ENCODE data around the gene MAP4K5. TPM values are rescaled to one million over a fixed set of nuclear protein-coding genes. Genes with fewer than 3 reads are reported as not detected.

MAP4K5 gene
- total RNA-seq, 1 experiment from 2014 or later: 42.8 TPM

DNA sequence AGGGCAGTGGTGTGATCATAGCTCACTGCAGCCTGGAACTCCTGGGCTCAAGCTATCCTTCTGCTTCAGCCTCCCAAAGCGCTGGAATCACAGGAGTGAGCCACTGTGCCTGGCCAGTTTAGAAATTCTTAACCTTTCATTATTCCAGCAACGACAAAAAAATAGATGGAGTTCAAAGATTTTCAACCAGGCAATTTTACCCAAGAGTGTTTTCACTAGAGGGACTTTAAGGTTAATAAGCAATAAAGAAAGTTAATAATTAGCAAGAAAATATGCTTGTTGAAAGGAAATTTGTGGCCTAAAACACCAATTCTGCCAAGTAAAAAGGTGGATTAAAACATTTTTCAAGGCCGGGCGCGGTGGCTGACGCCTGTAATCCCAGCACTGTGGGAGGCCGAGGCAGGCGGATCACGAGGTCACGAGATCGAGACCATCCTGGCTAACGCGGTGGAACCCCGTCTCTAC lies 150.5 kb downstream of the MAP4K5 start:
- no peak overlapping the region for H3K4me3 Mint-ChIP-seq
- H3K4me1 Mint-ChIP-seq: no peaks in the 10 kb centered on the region

DNA sequence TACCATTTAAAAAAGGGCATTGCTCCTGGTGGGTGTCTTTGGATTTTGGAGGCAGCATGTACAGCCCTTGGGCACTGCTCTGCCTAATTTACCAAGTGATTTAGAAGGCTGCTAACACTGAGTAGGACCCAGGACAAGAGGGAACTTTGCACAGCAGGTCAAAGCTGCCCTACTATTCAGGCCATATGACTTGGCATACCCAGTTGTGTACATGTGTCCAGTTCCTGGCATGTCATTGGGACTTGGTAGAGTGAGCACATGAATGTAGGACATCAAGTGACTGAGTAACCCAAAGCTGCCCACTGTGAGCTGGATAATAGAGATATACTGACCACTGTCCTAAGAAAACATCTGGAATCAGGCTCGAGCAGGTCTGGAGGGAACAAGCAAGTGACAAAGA lies 151.4 kb downstream of the MAP4K5 start:
- no peak for DNase-seq (ENCODE audit: low spot score)
- Mint-ChIP-seq H3K36me3 (no peaks in the 10 kb centered on the region), H3K27me3 (ENCODE audit: low read depth) (no peaks in the 10 kb centered on the region), H3K9me3 (no peaks in the 10 kb centered on the region), H3K4me1 (no peaks in the 10 kb centered on the region), H3K4me3 (no peak overlapping the region), H3K27ac (no peak overlapping the region)
- CTCF ChIA-PET: no interaction called here
- no peak for TF ChIP-seq FOXJ3 (CRISPR knock-in tag; IDR thresholded peaks at IDR 0.05; ENCODE audit: borderline replicate concordance)
- TF ChIP-seq, protein P1, sequence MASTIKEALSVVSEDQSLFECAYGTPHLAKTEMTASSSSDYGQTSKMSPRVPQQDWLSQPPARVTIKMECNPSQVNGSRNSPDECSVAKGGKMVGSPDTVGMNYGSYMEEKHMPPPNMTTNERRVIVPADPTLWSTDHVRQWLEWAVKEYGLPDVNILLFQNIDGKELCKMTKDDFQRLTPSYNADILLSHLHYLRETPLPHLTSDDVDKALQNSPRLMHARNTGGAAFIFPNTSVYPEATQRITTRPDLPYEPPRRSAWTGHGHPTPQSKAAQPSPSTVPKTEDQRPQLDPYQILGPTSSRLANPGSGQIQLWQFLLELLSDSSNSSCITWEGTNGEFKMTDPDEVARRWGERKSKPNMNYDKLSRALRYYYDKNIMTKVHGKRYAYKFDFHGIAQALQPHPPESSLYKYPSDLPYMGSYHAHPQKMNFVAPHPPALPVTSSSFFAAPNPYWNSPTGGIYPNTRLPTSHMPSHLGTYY (CRISPR knock-in tag; IDR thresholded peaks at IDR 0.05): no peak
- POLR2A ChIA-PET: no interaction called here
- no peak for ATAC-seq

More for the DNA sequence above, 150.5 kb downstream of the MAP4K5 start:
- no peaks in the 10 kb centered on the region for H3K9me3 Mint-ChIP-seq
- no peaks in the 10 kb centered on the region for H3K27me3 Mint-ChIP-seq (ENCODE audit: low read depth)
- POLR2A ChIA-PET: no interaction called here
- ATAC-seq: no peak
- DNase-seq (ENCODE audit: low spot score): no peak
- H3K36me3 Mint-ChIP-seq: no peaks in the 10 kb centered on the region
- CTCF ChIA-PET: no interaction called here
- no peak overlapping the region for H3K27ac Mint-ChIP-seq
- no peak for TF ChIP-seq ZNF671 (CRISPR knock-in tag; IDR thresholded peaks at IDR 0.05)
- TF ChIP-seq, protein P2, sequence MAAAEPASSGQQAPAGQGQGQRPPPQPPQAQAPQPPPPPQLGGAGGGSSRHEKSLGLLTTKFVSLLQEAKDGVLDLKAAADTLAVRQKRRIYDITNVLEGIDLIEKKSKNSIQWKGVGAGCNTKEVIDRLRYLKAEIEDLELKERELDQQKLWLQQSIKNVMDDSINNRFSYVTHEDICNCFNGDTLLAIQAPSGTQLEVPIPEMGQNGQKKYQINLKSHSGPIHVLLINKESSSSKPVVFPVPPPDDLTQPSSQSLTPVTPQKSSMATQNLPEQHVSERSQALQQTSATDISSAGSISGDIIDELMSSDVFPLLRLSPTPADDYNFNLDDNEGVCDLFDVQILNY (CRISPR knock-in tag; IDR thresholded peaks at IDR 0.05): no peak
- no peak for TF ChIP-seq NR2C2 (CRISPR knock-in tag; IDR thresholded peaks at IDR 0.05)
- TF ChIP-seq, protein P3, sequence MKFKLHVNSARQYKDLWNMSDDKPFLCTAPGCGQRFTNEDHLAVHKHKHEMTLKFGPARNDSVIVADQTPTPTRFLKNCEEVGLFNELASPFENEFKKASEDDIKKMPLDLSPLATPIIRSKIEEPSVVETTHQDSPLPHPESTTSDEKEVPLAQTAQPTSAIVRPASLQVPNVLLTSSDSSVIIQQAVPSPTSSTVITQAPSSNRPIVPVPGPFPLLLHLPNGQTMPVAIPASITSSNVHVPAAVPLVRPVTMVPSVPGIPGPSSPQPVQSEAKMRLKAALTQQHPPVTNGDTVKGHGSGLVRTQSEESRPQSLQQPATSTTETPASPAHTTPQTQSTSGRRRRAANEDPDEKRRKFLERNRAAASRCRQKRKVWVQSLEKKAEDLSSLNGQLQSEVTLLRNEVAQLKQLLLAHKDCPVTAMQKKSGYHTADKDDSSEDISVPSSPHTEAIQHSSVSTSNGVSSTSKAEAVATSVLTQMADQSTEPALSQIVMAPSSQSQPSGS (CRISPR knock-in tag; IDR thresholded peaks at IDR 0.05; ENCODE audit: borderline replicate concordance, low read depth): no peak
- TF ChIP-seq SP1 (CRISPR knock-in tag; conservative IDR thresholded peaks at IDR 0.05): no peak
- no peak for TF ChIP-seq SOX15 (CRISPR knock-in tag; IDR thresholded peaks at IDR 0.05)
- TF ChIP-seq, protein P4, sequence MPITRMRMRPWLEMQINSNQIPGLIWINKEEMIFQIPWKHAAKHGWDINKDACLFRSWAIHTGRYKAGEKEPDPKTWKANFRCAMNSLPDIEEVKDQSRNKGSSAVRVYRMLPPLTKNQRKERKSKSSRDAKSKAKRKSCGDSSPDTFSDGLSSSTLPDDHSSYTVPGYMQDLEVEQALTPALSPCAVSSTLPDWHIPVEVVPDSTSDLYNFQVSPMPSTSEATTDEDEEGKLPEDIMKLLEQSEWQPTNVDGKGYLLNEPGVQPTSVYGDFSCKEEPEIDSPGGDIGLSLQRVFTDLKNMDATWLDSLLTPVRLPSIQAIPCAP (CRISPR knock-in tag; IDR thresholded peaks at IDR 0.05): no peak
- no peak for TF ChIP-seq JUN (CRISPR knock-in tag; IDR thresholded peaks at IDR 0.05)

DNA sequence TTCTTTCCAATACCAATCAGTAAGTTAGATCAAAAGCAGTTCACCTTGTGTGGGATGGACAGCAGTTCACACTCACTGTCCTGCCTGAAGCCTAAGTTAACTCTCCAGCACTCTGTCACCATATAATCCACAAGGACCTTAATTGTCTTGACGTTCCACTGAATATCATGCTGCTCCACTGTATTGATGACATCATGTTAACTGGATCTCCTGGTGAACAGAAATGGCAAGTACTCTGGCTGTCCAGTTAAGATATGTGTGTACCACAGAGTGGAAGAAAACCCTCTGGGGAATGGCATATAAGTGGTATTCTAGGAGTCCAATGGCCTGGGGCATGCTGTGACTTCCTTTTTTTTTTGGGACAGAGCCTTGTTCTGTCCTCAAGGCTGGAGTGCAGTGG lies 151.9 kb downstream of the MAP4K5 start:
- H3K4me1 Mint-ChIP-seq: no peaks in the 10 kb centered on the region
- ChIA-PET CTCF (no interaction called here), POLR2A (no interaction called here)
- DNase-seq (ENCODE audit: low spot score) (no peak), ATAC-seq (no peak)
- H3K27ac Mint-ChIP-seq: no peak overlapping the region
- no peaks in the 10 kb centered on the region for H3K9me3 Mint-ChIP-seq
- H3K4me3 Mint-ChIP-seq: no peak overlapping the region
- H3K27me3 Mint-ChIP-seq (ENCODE audit: low read depth): no peaks in the 10 kb centered on the region
- H3K36me3 Mint-ChIP-seq: no peaks in the 10 kb centered on the region
- TF ChIP-seq, protein P5, sequence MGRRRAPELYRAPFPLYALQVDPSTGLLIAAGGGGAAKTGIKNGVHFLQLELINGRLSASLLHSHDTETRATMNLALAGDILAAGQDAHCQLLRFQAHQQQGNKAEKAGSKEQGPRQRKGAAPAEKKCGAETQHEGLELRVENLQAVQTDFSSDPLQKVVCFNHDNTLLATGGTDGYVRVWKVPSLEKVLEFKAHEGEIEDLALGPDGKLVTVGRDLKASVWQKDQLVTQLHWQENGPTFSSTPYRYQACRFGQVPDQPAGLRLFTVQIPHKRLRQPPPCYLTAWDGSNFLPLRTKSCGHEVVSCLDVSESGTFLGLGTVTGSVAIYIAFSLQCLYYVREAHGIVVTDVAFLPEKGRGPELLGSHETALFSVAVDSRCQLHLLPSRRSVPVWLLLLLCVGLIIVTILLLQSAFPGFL (CRISPR knock-in tag; IDR thresholded peaks at IDR 0.05; ENCODE audit: borderline replicate concordance): no peak
- TF ChIP-seq, protein P6, sequence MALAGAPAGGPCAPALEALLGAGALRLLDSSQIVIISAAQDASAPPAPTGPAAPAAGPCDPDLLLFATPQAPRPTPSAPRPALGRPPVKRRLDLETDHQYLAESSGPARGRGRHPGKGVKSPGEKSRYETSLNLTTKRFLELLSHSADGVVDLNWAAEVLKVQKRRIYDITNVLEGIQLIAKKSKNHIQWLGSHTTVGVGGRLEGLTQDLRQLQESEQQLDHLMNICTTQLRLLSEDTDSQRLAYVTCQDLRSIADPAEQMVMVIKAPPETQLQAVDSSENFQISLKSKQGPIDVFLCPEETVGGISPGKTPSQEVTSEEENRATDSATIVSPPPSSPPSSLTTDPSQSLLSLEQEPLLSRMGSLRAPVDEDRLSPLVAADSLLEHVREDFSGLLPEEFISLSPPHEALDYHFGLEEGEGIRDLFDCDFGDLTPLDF (CRISPR knock-in tag; IDR thresholded peaks at IDR 0.05): no peak
- no peak for TF ChIP-seq PRRX2 (CRISPR knock-in tag; IDR thresholded peaks at IDR 0.05)
- TF ChIP-seq, protein P7, sequence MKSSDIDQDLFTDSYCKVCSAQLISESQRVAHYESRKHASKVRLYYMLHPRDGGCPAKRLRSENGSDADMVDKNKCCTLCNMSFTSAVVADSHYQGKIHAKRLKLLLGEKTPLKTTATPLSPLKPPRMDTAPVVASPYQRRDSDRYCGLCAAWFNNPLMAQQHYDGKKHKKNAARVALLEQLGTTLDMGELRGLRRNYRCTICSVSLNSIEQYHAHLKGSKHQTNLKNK (CRISPR knock-in tag; IDR thresholded peaks at IDR 0.05): no peak
- TF ChIP-seq, protein P8, sequence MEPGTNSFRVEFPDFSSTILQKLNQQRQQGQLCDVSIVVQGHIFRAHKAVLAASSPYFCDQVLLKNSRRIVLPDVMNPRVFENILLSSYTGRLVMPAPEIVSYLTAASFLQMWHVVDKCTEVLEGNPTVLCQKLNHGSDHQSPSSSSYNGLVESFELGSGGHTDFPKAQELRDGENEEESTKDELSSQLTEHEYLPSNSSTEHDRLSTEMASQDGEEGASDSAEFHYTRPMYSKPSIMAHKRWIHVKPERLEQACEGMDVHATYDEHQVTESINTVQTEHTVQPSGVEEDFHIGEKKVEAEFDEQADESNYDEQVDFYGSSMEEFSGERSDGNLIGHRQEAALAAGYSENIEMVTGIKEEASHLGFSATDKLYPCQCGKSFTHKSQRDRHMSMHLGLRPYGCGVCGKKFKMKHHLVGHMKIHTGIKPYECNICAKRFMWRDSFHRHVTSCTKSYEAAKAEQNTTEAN (CRISPR knock-in tag; IDR thresholded peaks at IDR 0.05): no peak
- TF ChIP-seq, protein P9, sequence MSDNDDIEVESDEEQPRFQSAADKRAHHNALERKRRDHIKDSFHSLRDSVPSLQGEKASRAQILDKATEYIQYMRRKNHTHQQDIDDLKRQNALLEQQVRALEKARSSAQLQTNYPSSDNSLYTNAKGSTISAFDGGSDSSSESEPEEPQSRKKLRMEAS (CRISPR knock-in tag; IDR thresholded peaks at IDR 0.05): no peak
- TF ChIP-seq, protein P10, sequence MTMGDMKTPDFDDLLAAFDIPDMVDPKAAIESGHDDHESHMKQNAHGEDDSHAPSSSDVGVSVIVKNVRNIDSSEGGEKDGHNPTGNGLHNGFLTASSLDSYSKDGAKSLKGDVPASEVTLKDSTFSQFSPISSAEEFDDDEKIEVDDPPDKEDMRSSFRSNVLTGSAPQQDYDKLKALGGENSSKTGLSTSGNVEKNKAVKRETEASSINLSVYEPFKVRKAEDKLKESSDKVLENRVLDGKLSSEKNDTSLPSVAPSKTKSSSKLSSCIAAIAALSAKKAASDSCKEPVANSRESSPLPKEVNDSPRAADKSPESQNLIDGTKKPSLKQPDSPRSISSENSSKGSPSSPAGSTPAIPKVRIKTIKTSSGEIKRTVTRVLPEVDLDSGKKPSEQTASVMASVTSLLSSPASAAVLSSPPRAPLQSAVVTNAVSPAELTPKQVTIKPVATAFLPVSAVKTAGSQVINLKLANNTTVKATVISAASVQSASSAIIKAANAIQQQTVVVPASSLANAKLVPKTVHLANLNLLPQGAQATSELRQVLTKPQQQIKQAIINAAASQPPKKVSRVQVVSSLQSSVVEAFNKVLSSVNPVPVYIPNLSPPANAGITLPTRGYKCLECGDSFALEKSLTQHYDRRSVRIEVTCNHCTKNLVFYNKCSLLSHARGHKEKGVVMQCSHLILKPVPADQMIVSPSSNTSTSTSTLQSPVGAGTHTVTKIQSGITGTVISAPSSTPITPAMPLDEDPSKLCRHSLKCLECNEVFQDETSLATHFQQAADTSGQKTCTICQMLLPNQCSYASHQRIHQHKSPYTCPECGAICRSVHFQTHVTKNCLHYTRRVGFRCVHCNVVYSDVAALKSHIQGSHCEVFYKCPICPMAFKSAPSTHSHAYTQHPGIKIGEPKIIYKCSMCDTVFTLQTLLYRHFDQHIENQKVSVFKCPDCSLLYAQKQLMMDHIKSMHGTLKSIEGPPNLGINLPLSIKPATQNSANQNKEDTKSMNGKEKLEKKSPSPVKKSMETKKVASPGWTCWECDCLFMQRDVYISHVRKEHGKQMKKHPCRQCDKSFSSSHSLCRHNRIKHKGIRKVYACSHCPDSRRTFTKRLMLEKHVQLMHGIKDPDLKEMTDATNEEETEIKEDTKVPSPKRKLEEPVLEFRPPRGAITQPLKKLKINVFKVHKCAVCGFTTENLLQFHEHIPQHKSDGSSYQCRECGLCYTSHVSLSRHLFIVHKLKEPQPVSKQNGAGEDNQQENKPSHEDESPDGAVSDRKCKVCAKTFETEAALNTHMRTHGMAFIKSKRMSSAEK (CRISPR knock-in tag; IDR thresholded peaks at IDR 0.05; ENCODE audit: borderline replicate concordance): no peak
- TF ChIP-seq GRHL2 (CRISPR knock-in tag; IDR thresholded peaks at IDR 0.05; ENCODE audit: insufficient replicate concordance, severe bottlenecking): no peak
- no peak for TF ChIP-seq ZNF416 (CRISPR knock-in tag; IDR thresholded peaks at IDR 0.05)
